ENCODE measurements around the gene ILF3.

- TF ChIP-seq, protein P1, sequence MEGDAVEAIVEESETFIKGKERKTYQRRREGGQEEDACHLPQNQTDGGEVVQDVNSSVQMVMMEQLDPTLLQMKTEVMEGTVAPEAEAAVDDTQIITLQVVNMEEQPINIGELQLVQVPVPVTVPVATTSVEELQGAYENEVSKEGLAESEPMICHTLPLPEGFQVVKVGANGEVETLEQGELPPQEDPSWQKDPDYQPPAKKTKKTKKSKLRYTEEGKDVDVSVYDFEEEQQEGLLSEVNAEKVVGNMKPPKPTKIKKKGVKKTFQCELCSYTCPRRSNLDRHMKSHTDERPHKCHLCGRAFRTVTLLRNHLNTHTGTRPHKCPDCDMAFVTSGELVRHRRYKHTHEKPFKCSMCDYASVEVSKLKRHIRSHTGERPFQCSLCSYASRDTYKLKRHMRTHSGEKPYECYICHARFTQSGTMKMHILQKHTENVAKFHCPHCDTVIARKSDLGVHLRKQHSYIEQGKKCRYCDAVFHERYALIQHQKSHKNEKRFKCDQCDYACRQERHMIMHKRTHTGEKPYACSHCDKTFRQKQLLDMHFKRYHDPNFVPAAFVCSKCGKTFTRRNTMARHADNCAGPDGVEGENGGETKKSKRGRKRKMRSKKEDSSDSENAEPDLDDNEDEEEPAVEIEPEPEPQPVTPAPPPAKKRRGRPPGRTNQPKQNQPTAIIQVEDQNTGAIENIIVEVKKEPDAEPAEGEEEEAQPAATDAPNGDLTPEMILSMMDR (conservative IDR thresholded peaks at IDR 0.05 in 1 of 2, IDR thresholded peaks at IDR 0.05 in 1 of 2; ENCODE audit: low read depth in 1 of 2, low read length in 2 of 2): no peak
- TF ChIP-seq EZH2 (IDR thresholded peaks at IDR 0.05; ENCODE audit: low read length, missing control alignments): no peak
Observed at GRCh38 chr19:10660346-10660745, 6.2 kb downstream of the ILF3 start.
